NCI-H460 (cell line): ENCODE results near the gene CADPS. TPM values are rescaled to one million over a fixed set of nuclear protein-coding genes. Genes with fewer than 3 reads are reported as not detected.

ENCODE experiments used
- DNase-seq: peaks from one replicate; pipeline ENCODE4 v3.0.0-alpha.2; 2016; ENCODE audit warnings: low read depth; ENCODE audit errors: extremely low read depth
- total RNA-seq: library from RNA; depleted of rRNA; stranded (reverse); fragments of >200 nt; shearing (Covaris generic); gene quantifications from 2 replicates; pipeline ENCODE4 v1.2.3, GENCODE V29; 2014

The CADPS gene
- total RNA-seq, 1 experiment from 2014 or later, result not detected

DNA sequence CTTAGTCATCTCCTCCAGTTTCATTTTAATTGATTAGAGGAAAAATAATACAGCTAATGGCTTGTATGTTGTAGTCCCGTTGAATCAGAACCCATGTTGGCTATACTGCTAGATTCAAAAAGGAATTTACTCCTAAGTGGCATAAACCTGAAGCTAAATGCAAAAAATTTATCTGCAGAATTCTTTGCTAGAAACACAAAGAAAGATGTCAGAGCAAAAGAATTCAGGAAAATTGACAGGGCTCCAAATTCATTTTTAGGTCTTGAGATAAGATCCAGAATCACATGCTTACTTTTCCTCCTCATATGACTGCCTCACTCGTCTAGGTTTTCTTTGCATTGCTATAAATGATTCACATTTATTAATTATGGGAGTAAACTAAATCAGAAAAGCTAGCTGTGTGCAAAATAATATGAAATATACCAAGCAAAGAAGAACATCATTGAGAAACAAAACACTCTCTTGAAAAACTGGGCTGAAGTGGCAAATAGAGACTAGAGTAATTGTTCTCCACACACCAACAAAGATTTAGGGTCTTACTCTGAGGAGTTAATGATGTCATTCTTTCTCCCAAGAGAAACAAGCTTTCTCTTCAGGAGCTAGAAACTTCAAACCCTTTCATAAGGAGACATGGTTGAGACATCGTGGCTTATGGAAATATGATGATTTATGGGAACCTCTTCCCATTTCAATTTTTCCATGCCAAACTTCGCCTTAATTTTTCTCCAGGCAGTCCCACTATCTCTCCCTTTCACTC is 407.1 kb downstream of the CADPS start:
- no peak for DNase-seq

DNA sequence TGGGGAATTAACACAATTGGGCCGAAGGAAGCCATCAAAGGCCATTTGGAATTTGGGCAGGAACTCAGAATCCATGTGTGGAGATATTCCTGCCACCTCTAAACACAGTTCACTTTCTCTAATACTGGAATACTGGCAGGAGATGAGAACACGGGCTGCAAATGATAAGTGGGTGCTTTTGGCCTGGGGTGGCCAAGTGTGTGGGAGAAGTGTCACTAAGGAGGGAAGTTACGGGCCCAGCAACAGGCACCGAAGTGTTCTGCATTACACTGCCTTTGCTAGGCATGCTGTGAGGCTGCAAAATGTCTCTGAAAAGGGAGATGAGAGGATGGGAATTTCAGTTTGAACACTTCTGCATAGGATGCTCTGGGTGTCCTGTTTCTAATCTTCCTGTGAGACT is 412.4 kb downstream of the CADPS start:
- no peak for DNase-seq

DNA sequence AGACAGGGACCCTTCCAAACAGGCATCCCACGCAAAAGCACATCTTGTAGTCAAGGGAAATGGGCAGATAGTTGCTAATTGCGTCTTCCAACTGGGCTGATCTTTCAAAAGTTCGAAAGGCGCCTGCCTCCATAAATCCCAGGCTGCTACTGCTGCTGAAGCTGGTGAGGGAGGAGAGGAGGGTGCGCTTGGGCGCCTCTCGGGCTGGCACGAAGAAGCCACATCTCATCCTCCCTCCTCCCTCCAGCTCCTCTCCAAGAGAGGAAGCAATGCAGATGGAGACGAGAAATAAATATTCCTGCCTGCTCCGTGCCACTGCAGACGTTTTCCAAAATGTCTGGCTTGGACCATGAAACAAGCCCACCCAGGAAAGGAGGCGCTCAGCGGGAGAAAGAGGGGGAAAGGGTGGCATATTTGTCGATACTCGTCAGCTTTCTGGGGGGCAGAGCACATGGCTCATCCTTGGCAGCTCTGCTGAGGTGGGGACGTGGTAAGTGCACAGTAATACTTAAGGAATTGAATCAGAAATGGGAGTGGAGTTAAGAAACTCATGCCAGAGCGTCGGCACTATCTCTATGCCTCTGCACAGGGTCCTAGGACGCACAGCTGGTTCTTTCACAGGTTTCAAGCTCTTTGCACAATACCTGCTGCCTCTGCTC is 413.0 kb downstream of the CADPS start:
- no peak for DNase-seq

DNA sequence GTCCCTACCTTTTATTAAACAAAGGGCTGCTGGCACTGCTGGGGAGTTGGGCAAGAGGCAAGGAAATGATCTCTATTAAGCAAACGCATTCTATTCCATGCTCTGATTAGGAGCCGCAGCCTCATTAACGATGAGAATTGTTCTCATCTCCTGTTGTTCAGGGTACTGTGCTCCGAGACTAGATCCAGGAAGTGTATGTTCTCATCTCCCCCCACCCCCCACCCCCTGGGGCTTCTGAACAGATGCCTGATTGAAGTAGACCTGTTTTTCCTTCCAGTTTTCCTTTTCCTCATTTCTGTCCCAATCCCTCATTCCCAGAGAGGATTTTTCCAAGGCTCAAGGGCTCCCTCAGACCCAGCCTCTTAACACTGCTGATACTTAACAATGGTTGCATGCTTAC is 420.3 kb downstream of the CADPS start:
- DNase-seq, result no peak

DNA sequence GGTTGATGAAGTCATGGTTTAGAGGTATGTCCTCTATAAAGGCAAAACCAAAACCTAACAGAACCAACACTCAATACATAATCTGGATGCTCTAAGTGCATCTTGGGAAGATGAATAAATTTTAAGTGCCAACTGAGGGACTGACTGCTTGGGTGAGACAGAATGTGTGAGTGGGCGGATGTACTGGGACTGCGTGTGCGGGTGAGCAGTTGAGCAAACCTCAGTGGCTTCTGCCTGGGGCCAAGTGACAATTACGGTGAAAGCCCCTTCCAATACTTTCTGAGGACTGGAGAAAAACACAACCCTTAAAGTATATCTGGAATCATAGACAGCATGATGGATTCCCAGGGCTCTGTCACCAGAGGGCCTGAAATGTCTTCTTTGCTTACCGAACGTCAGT is 421.8 kb downstream of the CADPS start:
- no peak for DNase-seq

DNA sequence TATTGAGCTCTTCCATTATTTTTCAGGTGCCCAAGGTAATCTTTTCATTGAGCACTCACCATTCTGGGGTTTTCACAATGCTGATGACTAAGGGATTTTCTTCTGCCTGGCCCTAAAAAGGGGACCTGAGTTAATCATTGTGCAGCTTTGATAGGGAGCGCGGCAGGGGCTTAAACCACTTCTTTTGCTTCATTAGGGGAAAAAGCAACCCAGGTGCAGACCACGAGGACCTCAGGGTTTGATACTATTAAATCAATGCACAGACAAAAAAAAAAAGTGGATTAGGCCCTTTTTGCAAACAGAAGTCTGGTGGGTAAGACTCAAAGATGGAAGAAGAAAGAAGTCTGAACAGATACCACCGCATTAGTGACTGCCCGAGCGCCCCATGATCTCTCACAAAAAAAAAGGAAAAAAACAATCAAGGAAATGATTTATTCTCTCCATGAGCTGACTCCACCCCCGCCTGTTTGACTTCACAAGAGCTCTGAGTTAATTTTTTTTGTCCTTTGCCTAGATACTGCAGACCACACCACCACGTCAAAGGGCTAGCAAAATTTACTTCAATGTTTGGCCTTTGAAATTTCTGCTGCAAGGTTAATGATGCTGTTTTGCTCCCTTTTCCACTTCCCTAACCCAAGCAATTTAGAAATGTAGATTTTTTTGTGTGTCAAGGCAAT is 423.9 kb downstream of the CADPS start:
- DNase-seq, result no peak

DNA sequence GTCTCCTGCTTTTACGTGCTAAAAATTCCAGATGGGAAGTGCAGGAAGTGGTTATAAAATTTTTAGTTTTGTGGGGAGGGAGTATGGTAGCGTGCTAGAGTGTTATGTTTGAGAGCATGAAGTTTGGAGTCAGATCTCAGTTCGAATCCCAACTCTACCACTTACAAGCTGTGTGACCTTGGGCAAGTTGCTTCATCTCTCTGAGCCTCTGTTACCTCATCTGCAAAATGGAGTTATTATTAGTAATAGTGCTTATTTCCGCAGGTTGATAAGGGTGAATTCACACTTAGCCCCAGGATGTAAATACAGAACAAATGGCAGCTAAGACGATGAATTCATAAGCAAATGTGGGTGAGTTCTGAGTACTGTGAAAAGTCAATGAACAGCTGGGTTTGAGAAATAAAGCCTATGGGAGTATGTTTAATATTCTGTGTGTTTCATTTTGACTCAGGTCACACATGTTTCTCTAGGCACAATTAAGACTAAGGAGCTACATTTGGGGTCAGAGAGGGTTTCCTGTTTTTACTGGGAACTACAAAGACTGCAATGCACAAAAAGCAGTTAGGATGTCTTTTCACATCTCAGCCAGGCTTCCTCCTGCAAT is 428.8 kb downstream of the CADPS start:
- no peak for DNase-seq

DNA sequence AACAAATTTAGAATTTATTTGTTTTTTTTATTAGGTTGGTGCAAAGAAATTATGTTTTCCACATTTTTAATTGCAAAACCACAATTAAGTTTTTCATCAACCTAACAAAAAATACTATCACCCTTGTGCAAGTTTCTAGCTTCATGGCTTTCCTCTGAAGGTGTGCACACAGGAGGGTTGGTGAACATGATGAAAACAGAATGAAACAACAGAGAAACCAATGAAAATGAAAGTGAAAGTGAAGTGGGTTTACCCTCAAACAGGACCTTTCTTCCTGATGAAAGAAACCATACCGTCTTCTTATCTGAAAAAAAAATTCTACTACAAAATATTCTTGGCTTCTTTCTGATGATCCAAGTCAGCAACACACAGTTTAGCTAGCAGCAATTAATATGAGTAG is 429.9 kb downstream of the CADPS start:
- peak; percentile 27 for DNase-seq

DNA sequence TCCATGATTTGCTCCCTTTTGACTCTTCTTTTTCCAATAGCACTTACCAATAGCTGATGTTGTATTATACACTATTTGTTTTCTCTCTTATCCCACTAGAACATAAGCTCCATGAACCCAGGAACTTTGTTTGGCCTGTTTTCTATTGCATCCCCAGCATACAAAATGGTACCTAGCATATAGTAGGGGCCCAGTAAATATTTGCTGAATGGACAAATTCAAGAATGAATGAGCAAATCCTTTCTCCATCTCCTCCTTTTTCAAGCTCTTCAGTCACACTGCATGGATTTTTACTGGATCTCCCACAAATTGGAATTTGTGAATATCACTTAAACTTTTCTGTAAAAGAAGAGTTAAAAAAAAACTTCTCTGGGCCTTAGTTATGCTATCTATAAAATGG is 435.2 kb downstream of the CADPS start:
- DNase-seq, result no peak

DNA sequence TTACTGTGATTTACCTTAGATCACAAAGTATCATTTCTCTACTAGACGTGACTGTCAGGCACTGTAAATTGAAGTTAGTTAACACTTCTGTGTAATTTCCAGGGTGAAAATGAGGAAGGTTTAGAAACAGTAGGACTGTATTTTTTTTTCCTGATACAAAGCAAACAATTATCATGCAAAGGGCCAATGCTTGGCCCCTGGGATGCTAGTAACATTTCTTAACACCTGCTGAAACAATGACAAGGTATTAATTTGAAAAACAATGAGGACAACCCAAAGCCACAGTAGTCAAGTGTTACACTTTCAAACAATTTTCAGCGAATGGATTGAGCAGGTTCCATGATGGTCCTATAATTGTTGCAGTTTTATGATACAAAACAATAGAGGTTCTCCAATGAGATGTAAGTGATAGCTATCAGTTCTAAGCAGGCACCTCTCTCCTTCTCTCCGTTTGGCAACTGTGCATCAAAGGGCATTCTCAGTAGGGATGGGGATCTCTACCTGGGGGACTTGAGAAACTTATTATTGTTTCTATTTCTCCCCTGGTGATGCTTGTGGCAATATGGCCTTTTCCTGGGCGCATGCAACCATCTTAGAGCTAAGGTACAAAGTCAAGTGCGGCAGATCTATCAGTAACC is 435.9 kb downstream of the CADPS start:
- no peak for DNase-seq

DNA sequence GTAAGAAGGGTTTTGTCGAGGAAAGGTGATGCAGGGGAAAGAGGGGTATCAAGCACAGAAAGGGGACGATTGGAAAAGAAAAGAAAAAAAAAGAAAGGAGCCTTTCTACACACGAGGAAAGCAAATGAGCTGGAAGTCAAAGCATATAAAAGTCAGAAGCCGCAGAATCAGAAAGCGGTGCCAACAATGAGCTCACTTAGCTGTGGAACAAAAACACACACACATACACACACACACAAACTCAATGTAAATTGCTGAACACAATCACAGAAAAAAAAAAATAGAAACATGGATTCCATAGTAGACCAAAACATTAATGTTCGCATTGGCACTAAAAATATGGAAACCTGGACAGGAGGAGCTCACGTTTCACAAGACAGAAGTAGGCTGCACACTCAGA is 438.4 kb downstream of the CADPS start:
- DNase-seq, result no peak

DNA sequence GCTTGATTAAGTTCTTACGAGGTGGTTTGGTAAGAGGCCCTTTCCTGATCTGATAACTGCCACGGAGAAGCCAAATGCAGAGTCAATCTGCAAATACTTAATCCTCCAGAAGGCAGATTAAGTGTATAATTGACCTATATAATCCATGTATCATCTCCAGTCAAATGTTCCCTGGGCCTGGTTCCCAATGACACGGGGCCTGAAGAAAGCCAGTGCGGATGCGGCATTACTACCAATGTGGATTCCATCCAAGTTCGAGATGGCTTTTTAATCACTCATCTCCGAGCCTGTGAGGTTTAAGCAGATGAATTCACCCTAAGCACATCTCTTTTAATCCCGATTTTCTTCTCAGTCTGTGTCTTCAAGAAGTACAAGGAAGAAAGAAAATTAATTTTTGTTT is 441.8 kb downstream of the CADPS start:
- DNase-seq, result no peak

DNA sequence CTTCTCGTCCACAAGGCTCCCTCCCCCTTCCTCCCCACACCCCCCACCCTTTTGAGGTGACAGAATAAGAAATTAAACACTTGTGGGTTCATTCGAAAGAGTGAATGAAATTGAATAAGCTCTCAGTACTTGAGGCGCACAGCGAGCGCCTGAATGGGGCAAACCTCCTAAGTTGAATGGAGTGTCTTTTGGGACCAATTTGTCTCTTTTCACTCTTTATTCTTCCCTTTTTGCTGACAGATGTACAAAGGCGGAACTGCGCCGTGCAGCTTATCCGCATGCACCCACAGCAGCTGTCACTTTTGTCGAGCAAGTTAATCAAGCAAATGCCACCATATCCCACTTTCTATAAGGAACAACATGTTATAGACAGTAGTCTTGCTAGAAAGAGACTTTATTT is 454.0 kb downstream of the CADPS start:
- DNase-seq, result no peak

DNA sequence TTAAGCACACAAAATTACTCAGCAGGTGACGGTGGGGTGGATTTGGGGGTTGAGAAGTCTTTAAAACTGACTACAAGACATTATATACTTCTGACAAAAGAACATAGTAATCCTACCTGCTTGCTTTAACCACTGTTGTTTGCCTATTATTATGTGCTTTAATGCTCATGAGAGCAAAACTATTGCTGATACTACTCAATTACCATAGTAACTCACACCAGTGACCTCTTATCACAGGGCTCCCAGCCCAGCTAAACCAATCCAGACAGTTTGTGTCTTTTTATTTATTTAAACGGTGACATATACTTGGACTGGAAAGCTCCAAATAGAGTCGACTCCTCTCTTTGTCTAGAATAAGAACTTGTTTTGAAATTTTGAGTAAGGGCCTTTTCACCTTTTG is 459.1 kb downstream of the CADPS start:
- DNase-seq, result no peak

DNA sequence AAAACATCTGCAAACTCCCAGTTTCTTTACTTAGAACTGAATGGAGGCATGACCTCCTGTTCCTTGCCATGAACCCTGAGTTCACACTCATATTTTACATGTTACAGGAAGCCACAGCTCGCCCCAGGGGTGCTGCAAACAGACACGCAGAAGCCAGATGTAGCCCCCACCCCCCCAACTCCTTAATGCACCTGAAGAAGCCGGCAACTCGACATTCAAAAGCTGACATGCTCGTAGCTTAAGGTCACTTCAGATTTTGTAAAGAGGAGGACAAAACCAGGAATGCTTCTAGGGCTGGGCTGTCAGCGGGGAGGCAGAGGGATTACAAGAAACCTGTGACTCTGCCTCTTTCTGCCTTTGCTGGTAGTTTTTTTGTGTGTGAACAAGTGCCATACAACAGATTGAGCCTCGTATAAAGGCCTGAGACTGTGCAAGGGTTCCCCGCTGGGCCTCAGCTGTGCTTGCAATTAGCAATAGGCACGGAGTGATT is 459.9 kb downstream of the CADPS start:
- DNase-seq, result no peak

DNA sequence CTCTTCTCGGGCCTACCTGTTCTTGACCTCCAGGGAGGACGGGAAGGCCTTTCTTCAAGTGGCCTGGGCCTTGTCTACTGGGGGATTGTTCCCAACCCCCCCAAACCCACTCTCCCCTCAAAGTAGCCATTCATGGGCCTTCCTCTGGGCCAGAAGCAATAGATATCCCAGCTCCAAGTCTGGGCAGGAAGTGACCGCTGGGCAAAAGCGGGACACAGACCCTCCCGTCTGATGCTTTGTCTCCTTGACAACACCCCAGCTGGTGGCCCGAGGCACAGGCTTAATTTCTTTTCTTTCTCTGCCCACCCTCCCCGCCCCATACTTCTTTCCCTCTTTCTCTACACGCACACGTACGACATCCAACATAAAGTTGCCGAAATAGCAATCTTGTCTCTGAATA is 460.4 kb downstream of the CADPS start:
- no peak for DNase-seq

DNA sequence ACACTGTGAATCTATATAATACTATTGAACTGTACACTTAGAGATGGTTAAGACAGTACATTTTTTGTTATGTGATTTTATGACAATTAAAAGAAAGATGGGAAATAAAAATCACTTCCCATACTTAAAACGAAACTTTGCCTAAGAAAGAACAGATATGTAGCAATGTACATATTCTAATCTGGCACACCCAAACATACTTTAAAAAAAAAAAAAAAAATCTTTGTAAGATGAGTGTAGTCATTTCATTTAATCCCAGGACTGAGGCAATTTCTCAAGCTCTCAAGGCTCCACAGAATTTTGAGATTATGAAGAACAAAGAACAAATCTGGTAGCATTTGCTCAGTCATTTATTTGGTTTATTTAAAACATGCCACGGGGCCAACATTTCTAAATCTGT is 461.5 kb downstream of the CADPS start:
- no peak for DNase-seq

DNA sequence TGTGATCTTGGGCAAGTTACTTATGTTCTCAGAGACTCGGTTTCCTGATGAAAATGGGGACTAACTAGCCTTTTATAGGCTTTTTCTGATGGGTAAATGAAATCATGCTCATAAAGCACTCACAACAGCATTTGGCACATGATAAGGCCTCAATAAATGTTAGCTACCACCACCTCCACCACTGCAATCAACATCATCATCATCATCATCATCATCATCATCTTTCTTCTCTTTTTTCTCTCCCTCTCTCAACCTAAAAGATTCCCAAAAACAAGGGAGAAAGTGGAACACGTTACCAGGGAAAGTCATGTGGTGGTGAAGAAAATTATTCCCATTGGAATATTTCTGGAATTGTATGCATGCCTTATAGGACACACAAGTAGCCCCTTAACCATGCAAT is 468.3 kb downstream of the CADPS start:
- no peak for DNase-seq

DNA sequence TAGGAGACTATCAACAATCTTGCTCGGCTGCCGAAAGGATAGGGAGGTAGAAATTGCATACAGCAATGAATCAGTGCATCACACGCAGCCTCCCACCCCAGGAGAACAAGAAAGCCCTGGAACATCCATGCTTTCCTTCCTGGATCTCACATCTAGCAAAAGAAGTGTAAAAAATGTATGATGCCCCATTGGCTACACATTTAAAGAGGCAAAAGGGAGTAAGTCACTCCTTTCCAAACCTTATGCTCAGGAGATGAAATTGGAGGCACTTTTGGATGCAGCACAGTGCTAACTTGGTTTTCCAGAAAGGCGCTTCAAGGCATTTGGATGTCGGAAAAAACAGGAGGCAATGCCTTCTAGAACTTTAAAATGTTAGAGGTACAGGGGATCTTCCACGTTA is 469.6 kb downstream of the CADPS start:
- no peak for DNase-seq

DNA sequence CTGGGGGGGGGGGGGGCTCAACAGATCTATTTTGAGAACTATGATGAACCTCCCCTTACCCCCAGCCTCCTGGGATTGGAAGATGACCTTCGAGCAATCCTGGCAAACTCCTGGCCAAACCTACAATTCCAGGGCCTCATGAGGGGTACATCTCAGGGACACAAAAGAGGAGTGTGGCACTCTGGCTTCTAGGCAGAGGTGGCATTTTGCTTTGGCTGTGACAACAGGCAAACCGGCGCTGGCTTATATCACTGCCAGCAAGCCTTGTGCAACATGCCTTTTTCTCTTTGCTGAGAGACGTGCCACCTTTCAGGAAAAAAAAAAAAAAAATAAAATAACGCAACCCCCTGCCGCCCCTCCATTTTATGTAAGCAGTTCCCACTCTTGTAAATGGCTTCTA is 470.1 kb downstream of the CADPS start:
- DNase-seq, result no peak

DNA sequence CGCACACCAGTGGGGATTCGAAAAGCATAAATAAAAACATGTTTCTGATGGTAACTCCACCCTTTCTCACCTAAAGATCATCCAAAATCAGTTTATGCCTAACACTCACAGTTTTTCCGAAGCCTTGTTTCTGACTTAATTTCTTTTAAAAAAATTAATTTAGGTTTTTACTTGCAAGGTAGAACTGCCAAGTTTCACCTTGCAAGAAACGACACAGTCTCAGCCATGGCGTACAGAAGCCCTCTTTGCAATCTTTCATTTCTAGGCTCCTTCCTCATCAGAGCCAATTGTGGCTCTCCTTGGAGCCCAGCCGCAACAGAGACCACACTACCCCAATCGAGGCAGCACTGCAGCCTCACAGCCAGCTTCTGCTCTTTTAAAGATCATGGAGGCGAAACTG is 470.9 kb downstream of the CADPS start:
- DNase-seq, result no peak
